Measurements from ENCODE around the gene NT5E.
A peak's percentile ranks its signal among the peaks of the same experiment; 100 is the strongest.
"Not testable (repeated sequence)": the region's sequence is repeated elsewhere in the genome, so short reads cannot be mapped to it uniquely, and the experiment has no call there.

NT5E gene

GRCh38 chr6:85496856-85497255 is 47.0 kb downstream of the NT5E start:
- no peak overlapping the region for H3K4me3 ChIP-seq (ENCODE audit: low read depth, low read length)
- TF ChIP-seq, protein P1, sequence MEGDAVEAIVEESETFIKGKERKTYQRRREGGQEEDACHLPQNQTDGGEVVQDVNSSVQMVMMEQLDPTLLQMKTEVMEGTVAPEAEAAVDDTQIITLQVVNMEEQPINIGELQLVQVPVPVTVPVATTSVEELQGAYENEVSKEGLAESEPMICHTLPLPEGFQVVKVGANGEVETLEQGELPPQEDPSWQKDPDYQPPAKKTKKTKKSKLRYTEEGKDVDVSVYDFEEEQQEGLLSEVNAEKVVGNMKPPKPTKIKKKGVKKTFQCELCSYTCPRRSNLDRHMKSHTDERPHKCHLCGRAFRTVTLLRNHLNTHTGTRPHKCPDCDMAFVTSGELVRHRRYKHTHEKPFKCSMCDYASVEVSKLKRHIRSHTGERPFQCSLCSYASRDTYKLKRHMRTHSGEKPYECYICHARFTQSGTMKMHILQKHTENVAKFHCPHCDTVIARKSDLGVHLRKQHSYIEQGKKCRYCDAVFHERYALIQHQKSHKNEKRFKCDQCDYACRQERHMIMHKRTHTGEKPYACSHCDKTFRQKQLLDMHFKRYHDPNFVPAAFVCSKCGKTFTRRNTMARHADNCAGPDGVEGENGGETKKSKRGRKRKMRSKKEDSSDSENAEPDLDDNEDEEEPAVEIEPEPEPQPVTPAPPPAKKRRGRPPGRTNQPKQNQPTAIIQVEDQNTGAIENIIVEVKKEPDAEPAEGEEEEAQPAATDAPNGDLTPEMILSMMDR (IDR thresholded peaks at IDR 0.05; ENCODE audit: low read depth, low read length, missing control alignments), result no peak
- DNase-seq (ENCODE audit: low read depth), result no peak

DNA sequence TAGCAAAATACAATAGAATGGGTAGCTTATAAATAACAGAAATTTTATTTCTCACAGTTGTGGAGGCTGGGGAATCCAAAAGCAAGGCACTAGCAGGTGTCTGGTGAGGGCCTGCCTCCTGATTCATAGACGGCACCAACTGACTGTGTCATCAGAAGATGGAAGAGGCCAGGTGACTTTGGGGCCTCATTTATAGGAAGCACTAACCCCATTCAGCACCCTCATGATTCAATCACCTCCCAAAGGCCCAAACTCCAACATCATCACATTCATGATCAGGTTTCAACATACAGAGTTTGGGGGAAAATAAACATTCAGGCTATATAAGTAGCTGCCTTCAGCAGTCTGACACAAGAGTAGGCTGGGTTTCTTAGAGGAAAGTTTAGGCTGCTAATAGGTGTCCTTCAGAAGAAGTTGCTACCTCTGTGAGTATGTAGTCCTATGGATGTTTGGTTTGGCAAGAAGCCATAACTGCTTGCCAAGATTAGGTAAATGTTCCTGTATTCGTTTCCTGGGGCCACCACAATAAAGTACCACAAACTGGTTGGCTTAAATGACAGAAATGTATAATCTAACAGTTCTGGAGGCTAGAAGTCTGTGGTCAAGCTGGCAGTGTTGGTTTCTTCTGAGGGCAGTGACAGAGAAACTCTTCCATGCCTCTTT is 48.8 kb downstream of the NT5E start:
- TF ChIP-seq, protein P1 (IDR thresholded peaks at IDR 0.05; ENCODE audit: low read depth, low read length, missing control alignments), result no peak
- H3K4me3 ChIP-seq (ENCODE audit: low read depth, low read length), result no peak overlapping the region
- no peak for DNase-seq (ENCODE audit: low read depth)

DNA sequence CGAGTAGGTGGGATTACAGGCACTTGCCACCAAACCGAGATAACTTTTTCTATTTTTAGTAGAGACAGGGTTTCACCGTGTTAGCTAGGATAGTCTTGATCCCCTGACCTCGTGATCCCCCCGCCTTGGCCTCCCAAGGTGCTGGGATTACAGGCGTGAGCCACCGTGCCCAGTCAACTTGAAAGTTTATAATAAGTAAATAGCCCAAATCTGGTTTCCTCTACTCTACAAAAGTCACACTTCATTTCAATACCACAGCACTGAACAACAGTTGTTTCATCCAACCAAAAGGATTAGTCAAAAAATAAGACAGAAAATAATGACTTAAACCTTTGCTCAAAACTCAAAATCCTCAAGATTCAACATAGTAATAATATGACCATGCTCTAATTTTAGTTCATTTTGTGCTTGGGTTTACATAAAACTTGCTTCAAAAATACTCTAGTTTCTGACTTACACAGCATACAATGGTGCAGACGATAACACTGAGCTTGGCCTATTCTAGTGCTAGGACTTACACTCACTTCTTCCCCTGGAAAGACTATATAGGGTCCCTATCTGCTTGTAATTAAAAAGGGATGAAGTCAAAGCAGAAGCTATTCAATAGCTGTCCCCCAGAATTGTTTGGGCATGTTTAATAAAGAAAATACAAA is 56.7 kb downstream of the NT5E start:
- TF ChIP-seq, protein P1 (IDR thresholded peaks at IDR 0.05; ENCODE audit: low read depth, low read length, missing control alignments), result no peak
- DNase-seq (ENCODE audit: low read depth), result no peak
- no peak overlapping the region for H3K4me3 ChIP-seq (ENCODE audit: low read depth, low read length)

- no peak overlapping the region for H3K4me3 ChIP-seq (ENCODE audit: low read depth, low read length)
- TF ChIP-seq, protein P1 (IDR thresholded peaks at IDR 0.05; ENCODE audit: low read depth, low read length, missing control alignments), result no peak
- DNase-seq (ENCODE audit: low read depth), result no peak
Measured at GRCh38 chr6:85516168-85516567, 66.3 kb downstream of the NT5E start.

DNA sequence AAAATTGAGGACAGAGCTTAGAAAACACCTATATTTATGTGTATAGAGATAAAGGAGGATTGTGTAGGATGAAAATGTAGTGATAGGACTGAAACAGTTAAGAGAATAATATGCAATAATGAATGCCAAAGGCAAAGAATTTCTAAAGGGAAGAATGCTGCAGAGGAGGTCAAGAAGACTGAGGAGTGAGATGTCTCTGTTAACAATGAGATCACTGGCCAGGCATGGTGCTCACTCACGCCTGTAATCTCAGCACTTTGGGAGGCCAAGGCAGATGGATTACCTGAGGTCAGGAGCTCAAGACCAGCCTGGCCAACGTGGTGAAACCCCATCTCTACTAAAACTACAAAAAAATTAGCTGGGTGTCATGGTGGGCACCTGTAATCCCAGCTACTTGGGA is 74.4 kb downstream of the NT5E start:
- DNase-seq (ENCODE audit: low read depth); H3K4me3 ChIP-seq (ENCODE audit: low read depth, low read length): not testable (repeated sequence)

GRCh38 chr6:85537055-85537494 is 87.2 kb downstream of the NT5E start:
- TF ChIP-seq, protein P1 (IDR thresholded peaks at IDR 0.05; ENCODE audit: low read depth, low read length, missing control alignments), result peak; percentile 37
- no peak for DNase-seq (ENCODE audit: low read depth)
- no peak overlapping the region for H3K4me3 ChIP-seq (ENCODE audit: low read depth, low read length)

DNA sequence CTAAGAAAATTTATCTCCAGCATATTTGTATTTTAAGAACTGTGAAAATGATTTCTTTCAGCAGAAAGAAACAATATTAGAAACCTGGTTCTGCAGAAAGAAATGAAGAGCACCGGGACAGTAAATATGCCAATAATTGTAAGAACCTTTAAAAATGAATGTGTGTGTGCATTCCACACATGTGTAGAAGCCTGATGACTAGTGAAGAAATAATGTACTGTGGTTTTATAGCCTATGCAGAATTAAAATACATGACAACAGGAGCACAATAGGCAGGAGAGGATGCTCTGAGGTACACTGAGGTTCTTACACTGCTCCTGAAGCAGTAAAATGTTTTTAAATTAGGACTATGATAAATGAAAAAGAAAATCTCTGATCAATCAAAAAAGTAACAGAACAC is 94.9 kb downstream of the NT5E start:
- no peak overlapping the region for H3K4me3 ChIP-seq (ENCODE audit: low read depth, low read length)
- DNase-seq (ENCODE audit: low read depth), result no peak
- TF ChIP-seq, protein P1 (IDR thresholded peaks at IDR 0.05; ENCODE audit: low read depth, low read length, missing control alignments), result no peak
